ENCODE results near the gene RABEP1.

GRCh38 chr17:5234645-5235576 lies 47.2 kb upstream of the RABEP1 start, which contains the start of gene SCIMP:
- no peak for TF ChIP-seq CTCF (IDR thresholded peaks at IDR 0.05)
- TF ChIP-seq POLR2A (IDR thresholded peaks at IDR 0.05), result no peak

Data from ovary (tissue), 3 donors.